ENCODE data around the gene MPG.
A peak's percentile ranks its signal among the peaks of the same experiment; 100 is the strongest.

MPG gene

DNA sequence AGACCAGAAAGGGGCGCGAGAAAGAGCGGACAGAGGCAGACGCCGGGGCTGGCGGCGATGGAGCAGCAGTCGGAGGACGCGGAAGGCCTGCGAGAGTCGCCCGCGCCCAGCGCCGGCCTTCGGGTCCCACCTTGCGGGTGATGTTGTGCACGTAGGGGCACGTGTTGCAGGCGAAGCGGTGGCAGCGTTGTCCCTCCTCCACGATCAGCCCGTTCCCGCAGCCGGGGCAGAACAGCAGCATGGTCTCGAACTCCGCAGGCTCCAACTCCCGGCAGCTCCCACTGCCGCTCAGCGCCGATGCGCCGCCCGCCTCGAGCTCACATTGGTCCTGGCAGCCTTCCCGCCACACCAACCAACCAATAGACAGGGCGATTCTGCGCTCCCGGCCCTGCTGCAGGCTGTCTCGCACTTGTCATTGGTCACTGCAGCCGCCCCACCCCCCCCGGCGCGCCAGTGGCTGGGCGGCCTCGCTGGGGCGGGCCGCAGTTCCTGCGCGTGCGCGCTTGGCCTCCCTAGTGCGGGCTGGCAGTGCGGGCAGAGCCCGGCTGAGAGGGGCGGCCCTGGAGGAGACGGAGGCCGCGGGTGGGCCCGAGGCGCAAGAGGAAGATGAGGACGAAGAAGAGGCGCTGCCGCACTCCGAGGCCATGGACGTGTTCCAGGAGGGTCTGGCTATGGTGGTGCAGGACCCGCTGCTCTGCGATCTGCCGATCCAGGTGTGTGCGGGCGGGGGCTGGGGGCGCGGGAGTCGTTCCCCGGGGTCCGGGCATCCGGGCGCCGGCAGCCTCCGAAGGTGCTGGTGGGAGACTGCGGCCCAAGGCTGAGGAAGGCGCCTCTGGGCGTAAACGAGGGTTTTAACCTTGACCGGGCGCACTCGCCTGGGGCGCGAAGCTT lies 24.4 kb upstream of the MPG start, which contains the start of the genes POLR3K and SNRNP25:
TSS of gene POLR3K (minus strand) at position 263 of the 891 bp plus-strand sequence. CDS start at position 241, 22 bp downstream.
TSS of gene SNRNP25 (plus strand) at position 483 of the 891 bp plus-strand sequence. CDS start at position 672, 189 bp downstream.
- peak; percentile 98 for DNase-seq

DNA sequence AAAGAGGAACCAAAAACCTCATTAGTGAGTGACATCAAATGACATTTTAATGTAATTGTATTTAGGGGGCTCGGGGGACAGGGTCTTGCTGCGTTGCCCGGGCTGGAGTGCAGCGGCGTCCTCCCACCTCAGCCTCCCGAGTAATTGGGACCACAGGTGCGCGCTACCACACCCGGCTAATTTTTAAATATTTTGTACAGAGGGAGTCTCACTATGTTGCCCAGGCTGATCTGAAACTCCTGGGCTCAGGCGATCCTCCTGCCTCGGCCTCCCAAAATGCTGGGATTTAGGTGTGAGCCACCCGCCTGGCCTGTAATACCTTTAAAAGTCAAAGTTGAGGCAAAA lies 23.8 kb upstream of the MPG start:
- no peak for DNase-seq

DNA sequence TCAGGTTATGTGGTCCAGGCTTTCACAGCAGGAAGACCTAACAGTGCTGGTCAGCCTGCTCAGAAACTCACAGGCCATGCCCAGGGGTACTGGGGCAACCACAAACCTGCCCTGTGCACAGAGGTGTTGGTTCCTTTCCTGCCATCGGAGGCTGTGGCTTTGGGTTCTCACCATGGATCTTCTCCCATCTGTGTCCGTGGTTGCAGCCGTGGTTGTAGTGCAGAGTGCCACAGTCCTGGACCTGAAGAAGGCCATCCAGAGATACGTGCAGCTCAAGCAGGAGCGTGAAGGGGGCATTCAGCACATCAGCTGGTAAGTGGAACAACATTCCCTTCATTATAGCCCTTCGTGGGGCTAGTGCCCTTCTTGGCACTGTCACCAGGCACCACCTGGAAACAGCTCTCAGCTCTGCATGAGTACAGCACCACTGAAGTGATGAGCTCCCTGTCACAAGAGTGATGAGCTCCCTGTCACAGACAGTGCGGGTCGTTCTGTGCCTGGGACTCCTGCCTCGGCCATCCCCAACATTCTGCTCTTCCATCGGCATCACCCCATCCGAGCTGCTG lies 22.4 kb upstream of the MPG start:
- DNase-seq = no peak

DNA sequence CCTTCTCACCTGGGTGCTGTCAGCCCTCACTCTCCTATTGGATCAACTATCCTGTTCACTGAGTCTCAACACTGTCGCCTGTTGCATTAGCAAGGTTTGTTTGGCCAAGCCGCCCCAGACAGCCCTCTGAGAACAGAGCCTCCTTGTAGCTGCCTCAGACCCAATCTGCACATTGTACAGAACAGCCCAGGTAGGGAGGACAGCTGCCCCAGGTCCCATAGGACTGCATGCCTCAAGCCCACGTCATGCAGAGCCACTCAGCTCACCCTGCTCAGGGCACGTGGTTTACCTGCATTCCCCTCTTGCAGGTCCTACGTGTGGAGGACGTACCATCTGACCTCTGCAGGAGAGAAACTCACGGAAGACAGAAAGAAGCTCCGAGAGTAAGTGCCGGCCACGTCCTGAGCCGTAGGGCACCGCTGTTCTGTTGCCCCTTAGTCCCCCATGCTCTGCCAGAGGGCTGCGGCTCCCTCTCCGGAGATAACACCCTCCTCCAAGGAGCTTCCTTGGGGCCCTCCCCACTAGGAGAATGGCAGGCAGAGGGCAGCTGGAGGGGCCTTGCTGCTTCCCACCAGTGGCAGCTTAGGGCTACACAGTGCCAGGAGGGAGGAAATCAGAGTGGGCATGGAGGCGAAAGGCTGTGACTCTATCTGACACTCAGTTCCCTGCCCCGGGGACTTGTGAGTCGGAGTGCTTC lies 21.6 kb upstream of the MPG start:
- no peak for DNase-seq

DNA sequence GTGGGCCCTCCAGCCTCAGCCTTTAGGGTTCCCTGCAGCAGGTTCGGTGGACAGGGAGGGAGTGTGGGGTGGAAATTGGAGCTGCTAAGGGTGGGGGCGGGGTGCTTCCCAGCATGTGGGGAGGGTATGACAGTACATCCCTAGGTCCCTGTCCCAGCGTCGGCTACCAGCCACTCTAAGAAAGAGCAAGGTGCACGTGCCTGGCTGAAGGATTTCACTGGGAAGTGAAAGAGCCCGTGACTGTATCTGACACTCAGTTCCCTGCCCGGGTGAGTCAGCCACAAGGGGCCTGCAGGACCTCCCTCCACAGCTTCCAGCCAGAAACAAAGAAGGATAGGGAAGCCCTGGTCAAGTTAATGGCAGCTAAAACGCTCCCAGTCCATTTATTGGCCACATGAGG lies 20.3 kb upstream of the MPG start:
- no peak for DNase-seq

DNA sequence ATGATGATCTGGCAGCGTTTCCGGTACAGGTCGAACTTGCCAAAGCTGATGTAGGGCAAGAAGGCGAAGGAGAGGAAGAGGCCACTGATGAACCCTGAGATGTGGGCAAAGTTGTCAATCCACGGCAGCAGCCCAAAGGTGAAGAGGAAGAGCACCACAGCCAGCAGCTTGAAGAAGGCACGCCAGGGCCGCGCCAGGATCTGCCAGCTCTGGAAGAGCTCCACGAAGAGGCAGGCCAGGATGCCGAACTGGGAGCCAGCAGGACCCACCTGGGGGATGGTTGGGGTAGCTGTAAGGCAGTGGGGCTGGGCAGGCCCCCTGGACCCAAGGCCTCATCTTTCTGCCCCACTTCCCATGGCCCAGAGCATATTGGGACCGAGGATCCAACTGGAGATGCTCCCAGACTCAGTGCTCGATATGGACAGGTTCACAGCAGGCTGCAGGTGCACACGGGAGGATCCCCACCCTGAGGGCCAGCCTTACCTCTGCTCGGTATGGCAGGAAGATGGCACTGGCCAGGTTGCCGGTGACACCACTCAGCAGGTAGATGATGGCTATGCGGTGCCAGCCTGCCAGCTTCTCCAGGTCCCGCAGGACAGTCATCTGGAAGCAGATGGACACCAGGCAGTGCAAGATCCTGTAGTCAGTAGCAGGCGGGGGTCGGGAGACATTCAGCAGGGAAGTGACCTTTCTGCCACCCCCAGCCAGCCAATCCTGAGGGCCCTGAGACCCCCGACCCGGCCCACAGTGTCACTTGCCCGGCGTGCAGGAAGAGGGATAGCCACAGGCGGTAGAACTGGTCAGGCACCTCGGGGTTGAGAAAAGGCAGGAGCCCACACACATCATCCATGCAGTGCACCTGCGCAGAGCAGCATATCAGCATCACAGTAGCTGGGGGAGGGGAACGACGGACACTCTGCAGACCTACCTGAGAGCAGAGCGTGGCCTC lies 19.3 kb upstream of the MPG start:
- no peak for DNase-seq

DNA sequence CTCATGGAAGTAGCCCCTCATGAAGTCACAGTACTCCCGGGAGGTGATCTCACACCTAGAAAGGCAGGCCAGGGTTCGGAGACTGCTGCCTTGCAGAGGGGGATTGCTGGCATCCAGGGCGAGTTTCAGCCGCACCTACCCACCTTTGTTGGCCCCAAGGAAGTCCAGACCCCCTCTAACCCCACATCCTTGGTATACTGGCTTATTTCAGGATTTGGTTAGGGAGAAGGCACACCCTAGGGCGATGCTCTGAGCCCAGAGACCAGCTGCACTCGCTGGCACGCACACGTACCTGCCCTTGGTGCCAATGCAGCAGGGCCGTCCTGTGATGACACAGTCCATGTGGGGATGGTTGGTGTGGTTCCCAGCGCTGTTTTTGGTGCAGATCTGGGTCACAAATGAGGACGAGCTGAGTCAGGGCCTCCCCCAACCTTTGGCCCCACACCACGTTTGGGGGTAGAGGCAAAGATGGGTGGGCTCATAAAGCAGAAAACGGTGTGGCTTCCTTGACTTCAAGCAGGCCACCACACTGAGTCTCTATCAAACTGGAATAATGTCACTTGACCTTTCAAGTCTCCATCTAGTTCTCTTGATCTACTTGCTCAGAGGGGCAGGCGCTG lies 18.5 kb upstream of the MPG start:
- DNase-seq = no peak

DNA sequence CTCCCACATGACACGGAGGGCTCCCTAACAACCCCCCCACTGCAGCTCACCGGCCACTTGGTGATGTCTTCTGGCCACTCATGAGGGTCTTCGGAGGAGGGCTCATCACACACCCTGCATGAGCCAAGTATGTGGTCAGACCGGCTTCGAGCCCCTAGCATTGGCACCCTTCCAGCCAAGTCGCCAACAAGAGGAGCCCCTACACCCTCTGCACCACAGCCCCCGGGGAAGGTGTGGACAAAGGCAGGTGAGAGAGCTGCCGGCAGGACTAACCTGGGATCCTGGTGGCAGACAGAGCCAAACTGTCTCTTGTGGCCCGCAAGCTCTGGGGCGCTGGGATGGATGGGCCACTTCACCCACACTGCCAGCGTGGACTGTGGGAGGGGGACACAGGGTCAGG lies 17.9 kb upstream of the MPG start:
- no peak for DNase-seq

DNA sequence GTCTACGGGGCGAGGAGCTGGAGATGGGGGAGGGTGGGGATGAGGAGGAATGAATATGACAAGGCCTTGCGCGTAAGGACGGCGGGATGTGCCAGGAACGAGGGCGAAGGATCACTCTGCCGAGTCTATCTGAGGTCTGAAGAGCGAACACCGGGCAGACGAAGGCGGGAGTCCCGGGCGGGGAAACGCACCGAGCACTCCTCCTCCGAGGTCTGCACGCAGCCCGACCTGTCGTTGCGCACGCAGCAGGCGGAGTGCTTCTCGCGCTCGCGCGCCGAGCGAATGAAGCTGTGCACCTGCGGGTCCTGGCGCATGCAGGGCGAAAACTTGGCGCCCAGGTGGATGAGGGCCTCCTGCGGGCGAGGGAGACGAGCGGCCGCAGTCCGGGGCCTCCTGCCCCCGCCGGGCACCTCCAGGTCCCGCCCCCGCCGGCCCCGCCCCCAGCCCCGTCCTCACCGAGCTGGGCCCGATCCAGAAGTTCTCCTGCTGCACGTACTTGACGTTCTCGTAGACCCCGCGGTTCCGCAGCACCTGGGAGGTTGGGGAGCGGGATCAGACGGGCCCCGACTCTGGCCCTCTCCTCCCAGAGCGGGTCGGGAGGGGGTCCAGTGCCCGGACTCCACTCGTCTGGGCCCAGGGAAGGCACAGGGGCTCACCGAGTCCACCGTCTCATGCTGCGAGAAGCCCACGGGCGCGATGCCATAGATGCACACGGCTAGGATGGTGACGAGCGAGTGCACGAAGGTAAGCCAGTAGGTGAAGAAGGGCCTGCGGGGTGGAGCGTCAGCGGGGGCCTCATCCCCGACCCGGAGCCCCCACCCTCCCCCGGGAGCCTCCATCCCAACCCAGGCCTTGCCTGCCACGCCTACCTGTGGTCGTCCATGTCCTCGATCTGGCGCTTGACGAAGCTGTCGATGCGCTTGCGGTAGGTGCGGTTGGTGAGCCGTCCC lies 16.8 kb upstream of the MPG start:
- DNase-seq = no peak

DNA sequence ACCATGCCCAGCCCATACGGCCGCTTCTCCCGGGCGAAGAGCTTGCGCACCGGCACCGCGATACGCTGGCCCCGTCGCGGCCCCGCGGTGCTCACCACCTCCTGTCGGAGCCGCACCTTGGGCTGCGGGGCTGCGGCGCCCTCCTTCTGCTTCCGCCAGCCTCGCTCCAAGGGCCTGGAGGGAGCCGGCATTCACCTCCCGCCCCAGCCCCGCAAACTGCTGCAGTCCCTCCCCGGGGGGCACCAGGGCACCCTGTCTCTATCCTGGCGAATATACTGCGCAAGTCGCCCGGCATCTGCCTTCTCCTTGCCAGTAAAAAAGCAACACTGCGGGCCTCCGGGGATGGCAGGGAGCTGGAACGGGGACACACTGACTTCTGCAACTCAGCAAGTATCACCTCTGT lies 16.1 kb upstream of the MPG start:
- no peak for DNase-seq

DNA sequence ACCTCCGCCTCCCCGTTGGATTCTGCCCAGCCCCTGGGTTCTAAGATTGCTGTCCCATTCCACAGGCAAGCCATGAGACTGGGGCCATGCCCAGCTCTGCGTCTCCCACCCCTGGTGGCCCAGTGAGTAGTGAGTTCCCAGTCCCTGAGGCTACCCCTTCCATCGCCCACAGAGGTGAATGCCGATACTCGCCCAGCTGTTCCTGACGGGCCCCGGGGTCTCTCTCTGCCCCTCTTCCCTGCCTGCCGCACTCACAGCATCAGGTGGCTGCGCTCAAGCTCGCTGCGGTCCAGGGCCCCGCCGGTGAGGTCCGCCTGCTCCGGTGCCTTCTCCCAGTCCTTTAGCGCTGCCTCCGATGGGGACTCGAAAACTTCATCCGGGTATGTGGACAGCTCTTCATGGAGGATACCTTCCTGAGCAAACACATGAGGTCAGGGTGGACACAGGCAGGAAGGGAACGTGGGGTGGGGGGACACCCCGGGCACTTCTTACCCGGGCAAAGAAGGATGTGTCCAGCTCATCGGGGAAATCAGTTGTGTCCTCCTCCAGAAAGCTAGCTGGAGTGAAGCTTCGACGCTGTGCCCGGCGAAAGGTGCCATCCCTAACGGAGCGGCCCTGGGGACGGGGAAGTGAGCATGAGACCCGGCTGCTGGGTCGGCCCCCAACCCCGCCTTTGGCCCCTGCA lies 15.6 kb upstream of the MPG start:
- no peak for DNase-seq

DNA sequence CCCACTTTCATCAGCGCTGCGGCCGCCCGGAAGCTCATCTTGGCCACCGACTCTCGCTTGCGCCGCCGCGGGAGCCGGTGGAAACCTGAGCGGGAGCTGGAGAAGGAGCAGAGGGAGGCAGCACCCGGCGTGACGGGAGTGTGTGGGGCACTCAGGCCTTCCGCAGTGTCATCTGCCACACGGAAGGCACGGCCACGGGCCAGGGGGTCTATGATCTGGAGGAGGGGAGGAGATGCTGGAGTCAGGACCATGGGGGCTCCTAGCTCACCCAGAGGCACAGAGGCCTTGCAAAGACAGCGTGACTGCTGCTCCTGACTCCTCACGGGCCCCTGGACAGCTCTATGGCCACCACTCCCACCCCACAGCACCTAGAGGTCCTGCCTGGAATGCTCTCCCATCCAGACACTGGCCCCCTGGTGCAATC lies 15.0 kb upstream of the MPG start:
- DNase-seq = no peak

DNA sequence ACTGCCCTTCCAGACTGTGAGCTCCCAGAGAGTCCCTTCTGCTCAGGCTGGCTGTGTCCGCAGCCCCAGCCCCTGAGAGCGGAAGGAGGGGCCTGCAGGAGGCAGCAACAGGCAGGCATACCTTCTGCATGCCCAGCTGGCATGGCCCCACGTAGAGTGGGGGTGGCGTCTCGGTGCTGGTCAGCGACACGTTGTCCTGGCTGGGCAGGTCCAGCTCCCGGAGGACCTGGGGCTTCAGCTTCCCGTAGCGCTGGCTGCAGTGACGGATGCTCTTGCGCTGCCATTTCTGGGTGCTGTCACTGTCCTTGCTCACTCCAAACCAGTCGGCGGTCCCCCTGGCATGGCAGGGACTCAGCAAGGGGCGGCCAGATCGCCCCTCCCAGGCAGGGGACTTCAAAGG lies 14.6 kb upstream of the MPG start:
- no peak for DNase-seq

DNA sequence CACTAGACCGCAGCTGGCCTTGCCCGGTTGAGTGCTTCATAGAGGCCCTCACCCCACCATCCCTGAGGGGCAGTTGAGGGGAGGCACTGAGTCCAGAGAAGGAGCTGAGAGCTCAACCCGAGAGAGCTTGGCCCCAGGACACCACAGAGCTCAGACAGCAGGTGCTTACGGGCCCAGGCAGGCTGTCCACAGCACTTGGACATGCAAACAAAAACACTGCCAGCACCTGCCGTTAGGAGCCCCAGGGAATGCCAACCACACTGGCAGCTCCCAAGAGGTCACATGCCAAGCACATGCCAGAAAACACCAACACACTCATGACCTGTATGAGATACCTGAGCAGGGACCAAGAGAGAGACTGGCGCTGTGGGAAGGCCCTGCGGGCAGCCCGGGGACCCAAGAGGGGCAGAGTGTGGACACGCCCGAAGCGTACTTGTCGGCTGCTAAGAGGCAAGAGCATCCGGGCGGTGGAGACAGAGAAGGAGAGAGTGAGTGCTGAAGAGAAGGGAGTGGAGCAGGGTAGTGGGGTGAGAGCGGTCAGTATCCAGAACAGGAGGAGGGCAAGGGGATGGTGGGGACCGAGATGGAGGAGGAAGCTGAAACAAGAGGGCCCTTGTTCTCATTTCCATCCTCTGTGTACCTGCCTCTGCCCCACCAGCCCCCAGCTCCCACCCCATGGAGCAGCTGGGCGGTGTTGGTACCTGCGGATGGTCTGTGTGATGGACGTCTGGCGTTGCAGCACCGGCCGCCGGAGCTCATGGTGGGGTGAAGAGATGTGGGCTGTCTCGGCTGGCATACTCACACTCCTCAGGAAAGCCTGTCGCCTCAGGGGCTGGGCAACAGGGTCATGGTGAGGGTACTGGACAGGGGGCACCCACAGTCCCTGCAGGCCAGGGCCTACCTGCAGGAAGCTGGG lies 13.8 kb upstream of the MPG start:
- DNase-seq = no peak

DNA sequence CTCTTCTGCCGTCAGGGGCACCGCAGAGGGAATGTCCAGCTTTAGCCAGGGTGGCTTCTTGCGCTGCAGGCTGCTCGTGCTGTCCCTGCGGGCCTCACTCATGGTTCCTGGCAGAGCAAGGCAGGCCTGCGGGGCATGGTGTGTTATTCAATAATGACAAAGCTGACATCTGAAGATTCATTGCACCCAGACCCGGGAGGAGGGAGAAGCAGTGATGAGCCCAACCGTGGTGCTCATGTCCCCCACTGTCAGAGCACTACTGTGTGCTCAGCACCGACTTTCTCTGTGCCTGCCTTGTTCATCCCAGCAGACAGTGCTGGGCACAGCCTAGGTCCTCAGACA lies 13.1 kb upstream of the MPG start:
- DNase-seq = no peak

DNA sequence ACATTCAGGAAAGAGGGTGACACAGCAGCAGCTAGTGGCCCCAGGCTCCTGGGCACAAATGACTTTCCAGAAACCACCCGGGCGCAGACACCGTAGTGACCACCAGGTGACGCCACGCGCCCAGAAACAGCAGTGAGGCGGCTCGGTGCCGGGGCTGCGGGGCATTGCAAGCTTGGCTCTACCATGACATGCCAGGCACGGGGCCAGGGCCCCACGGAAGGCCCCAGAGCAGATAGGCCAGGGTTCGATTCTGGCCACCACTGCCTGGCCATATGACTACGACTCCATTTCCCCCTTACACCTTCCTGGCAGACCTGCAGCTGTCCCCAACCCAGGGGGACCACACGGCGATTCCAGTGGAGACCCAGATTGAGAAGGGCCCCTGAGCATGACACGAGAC lies 12.3 kb upstream of the MPG start:
- DNase-seq = peak; percentile 76

DNA sequence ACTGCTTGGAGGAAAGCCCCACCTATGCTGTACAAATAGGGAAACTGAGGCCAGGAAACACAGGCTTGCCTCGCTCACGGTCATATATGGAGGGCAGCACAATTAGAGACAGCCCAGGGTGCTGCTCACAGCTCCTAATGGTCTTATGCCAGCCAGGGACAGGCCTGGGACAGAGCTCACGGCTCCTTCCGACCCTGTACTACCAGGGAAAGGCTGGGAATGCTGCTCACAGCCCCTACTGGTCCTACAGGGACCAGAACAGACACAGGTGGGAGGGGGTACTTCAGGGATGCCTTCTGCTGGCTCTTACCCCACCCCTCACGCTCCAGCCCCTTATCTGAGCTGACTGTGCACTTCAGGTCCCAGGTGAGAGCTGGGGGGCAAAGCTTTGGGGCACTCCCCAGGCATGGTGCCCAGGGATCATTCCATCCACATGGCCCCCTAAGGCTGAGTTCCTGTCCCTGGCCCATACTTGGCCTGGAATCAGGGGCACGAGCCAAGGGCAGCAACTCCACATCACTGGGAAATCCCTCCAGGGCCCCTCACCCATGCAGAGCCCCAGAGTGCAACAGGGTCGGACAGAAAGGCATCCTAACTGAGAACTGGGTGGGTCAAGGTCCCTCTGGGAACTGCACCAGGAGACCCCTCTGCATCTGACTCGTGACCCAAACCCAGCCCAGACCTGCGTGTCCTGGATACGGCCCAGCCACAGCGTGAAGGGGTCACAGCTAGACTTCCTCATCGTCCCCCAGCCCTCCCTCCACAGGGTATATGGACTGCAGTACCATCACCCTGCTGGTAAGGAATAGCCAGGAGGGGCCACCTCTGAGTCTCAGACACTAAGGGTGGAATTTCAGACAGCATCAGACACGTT lies 11.5 kb upstream of the MPG start:
- no peak for DNase-seq

DNA sequence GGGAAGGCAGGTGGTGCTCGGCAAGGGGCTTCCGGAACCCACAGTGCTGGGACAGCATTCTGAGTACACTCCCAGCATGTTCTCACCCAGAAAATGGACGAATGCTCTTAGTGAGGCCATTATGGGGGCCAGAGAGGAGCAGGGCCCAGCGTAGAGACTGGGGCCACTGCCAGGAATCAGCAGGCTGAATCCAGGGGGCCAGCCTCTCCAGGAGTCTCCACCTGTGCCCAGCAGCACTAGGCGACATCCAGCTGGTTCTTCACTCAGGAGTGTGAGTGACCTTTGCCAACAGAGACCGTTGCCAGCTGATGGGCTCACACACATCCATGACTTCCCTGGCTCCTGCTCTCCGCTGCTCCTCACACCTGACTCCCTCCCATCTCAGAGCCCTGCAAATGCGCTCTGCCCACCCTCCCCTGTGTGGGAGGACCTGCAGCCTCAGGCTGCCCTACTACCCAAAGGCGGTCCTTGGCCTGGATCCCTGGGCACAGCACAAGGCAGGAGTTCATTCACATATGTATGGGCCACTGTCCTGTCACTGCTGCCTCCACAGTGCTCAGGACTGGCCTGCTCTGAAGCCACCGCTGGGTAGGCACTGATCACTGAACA lies 10.7 kb upstream of the MPG start:
- no peak for DNase-seq
